GM12878 (cell line): Measurements from ENCODE around the gene NASP. TPM values are rescaled to one million over a fixed set of nuclear protein-coding genes. Genes with fewer than 3 reads are reported as not detected.

ENCODE experiments used
- ASH2L ChIP-seq: fragments of 300-600, 200-600 bp; sonication (generic); IDR thresholded peaks from 2 replicates; pipeline ENCODE4 v1.6.1; 2017; ENCODE audit warnings: low read depth, mild to moderate bottlenecking, borderline replicate concordance
- BCL11A ChIP-seq: IDR thresholded peaks from 2 replicates; pipeline ENCODE4 v1.6.1; 2011; ENCODE audit warnings: low read depth, low read length
- BMI1 ChIP-seq: fragments of 450-650 bp; IDR thresholded peaks from 2 replicates; pipeline ENCODE4 v1.6.1; 2016; ENCODE audit warnings: mild to moderate bottlenecking, moderate library complexity, borderline replicate concordance
- EED ChIP-seq: sonication (generic); IDR thresholded peaks from 2 replicates; pipeline ENCODE4 v1.6.1; 2016; ENCODE audit warnings: antibody characterized with exemption, low read depth
- EGR1 ChIP-seq, 2 experiments: IDR thresholded peaks; 1 replicate in 1 of 2; 2 replicates in 1 of 2; pipeline ENCODE4 v1.6.1; 2011 to 2012; ENCODE audit warnings: low read depth in 2 of 2, low read length in 2 of 2, borderline replicate concordance in 1 of 2, mild to moderate bottlenecking in 1 of 2, moderate library complexity in 1 of 2
- EP300 ChIP-seq, 2 experiments: fragments of 150-350 bp in 1 of 2; IDR thresholded peaks; 2 replicates each; pipeline ENCODE4 v1.6.1; 2011 to 2012; ENCODE audit warnings: low read depth in 2 of 2, low read length in 2 of 2, borderline replicate concordance in 1 of 2, improper control_type of control experiment in 1 of 2, inconsistent platforms in 1 of 2; ENCODE audit not compliant: control insufficient read depth in 1 of 2
- GATAD2B ChIP-seq: fragments of 450-650 bp; conservative IDR thresholded peaks from 2 replicates; pipeline ENCODE4 v1.6.1; 2017; ENCODE audit warnings: low read depth, mild to moderate bottlenecking, moderate library complexity
- HDAC2 ChIP-seq: fragments of 200-600 bp; sonication (generic); IDR thresholded peaks from 2 replicates; pipeline ENCODE4 v1.6.1; 2017
- IRF4 ChIP-seq: IDR thresholded peaks from 2 replicates; pipeline ENCODE4 v1.6.1; 2011; ENCODE audit warnings: low read depth, low read length
- RBBP5 ChIP-seq: fragments of 200-600 bp; sonication (generic); conservative IDR thresholded peaks from 2 replicates; pipeline ENCODE4 v1.6.1; 2016
- RUNX3 ChIP-seq: IDR thresholded peaks from 2 replicates; pipeline ENCODE4 v1.6.1; 2012; ENCODE audit warnings: low read length, inconsistent platforms
- SMARCA5 ChIP-seq: fragments of 450-650 bp; IDR thresholded peaks from 2 replicates; pipeline ENCODE4 v1.6.1; 2017; ENCODE audit warnings: mild to moderate bottlenecking
- SP1 ChIP-seq: IDR thresholded peaks from one replicate; pipeline ENCODE4 v1.6.1; 2011; ENCODE audit warnings: low read depth, low read length
- SREBF1 ChIP-seq: IDR thresholded peaks from 2 replicates; pipeline ENCODE4 v1.6.1; 2012; ENCODE audit warnings: mild to moderate bottlenecking, low read length
- TCF12 ChIP-seq: IDR thresholded peaks from 2 replicates; pipeline ENCODE4 v1.6.1; 2011; ENCODE audit warnings: low read depth, mild to moderate bottlenecking, low read length
- polyA plus RNA-seq, 11 experiments: library from polyadenylated mRNA; depleted of rRNA in 4 of 11; unstranded in 6 of 11; stranded (reverse) in 5 of 11; fragments of >200 nt; fragmentation: Nextera tagmentation in 4 of 11; fragmentation: Illumina TruSeq in 1 of 11; extraction: Ambion mirVana in 4 of 11; extraction: Trizol in 1 of 11; gene quantifications; 1 replicate in 1 of 11; 2 replicates in 10 of 11; pipeline versions ENCODE4 v1.2.1 to v1.2.3, GENCODE V29; 2011 to 2016; ENCODE audit warnings: inconsistent platforms in 2 of 11, missing spikeins in 2 of 11, low read depth in 1 of 11
- total RNA-seq, 4 experiments: library from RNA; depleted of rRNA in 3 of 4; stranded (reverse); fragments of >200 nt in 3 of 4; fragmentation: Illumina TruSeq in 1 of 4; extraction: Trizol in 1 of 4; gene quantifications; 2 replicates each; pipeline versions ENCODE4 v1.2.1 to v1.2.3, GENCODE V29; 2013 to 2021
- TF ChIP-seq, protein P1 (sequence below): IDR thresholded peaks from 2 replicates; pipeline ENCODE4 v1.6.1; 2012; ENCODE audit warnings: low read length, inconsistent platforms
- TF ChIP-seq, protein P2 (sequence below): fragments of 450-650 bp; IDR thresholded peaks from 2 replicates; pipeline ENCODE4 v1.6.1; 2016; ENCODE audit warnings: mild to moderate bottlenecking
- TF ChIP-seq, protein P3 (sequence below): IDR thresholded peaks from 2 replicates; pipeline ENCODE4 v1.6.1; 2012; ENCODE audit warnings: low read depth, low read length, improper control_type of control experiment
- TF ChIP-seq, protein P4 (sequence below): fragments of 450-650 bp; IDR thresholded peaks from 2 replicates; pipeline ENCODE4 v1.6.1; 2017; ENCODE audit warnings: low read depth, mild to moderate bottlenecking, moderate library complexity
- TF ChIP-seq, protein P5 (sequence below): IDR thresholded peaks from 2 replicates; pipeline ENCODE4 v1.6.1; 2012; ENCODE audit warnings: improper control_type of control experiment, low read depth, low read length; ENCODE audit not compliant: insufficient replicate concordance

Gene NASP
- total and polyA plus RNA-seq, 10 of the 15 experiments (the other 5 are each of a cell fraction or from before 2014, with no cell fraction given): 111 to 321 (median 205) TPM

DNA sequence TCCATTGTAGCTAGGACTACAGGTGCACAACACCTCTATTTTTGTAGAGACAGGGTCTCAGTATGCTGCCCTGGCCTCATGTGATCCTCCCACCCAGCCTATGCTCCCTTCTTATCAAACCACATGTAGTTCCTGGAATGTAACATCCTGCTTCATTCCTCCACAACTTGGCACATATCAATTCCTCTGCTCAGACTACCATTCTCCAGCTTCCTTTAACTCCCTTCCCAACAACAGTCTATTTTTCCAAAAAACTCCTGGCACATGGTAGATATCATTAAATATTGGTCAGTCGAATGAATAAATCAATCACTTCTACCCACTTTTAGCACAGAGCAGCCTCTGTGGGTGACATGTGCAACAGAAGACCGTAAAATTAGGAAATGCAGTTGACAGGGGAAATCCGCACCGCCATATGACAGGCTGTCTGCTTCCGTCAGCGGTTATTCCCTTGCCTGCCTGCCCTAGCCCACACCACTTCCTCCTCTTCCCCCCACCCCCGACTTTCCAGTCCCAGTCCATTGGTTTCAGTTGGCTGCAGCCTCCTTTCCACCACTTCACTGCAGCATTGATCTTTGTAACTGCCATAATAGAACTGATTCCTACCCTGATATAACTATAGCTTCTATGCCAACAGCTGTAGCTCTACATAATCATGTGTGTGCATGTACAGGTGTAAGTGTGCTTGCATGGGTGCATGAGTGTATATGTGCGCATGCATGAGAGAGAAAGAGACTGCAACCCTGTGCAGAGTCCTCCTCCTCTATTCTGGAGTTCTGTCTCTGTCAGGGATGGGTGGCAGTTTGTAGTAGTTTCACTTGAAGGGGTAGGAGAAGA, 40.0 kb upstream of the NASP start (continued):
- TF ChIP-seq, protein P1, sequence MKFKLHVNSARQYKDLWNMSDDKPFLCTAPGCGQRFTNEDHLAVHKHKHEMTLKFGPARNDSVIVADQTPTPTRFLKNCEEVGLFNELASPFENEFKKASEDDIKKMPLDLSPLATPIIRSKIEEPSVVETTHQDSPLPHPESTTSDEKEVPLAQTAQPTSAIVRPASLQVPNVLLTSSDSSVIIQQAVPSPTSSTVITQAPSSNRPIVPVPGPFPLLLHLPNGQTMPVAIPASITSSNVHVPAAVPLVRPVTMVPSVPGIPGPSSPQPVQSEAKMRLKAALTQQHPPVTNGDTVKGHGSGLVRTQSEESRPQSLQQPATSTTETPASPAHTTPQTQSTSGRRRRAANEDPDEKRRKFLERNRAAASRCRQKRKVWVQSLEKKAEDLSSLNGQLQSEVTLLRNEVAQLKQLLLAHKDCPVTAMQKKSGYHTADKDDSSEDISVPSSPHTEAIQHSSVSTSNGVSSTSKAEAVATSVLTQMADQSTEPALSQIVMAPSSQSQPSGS: peak; percentile 46; the same call in 1 of the 2 replicates
- TF ChIP-seq RBBP5 (no peak), SREBF1 (no peak), RUNX3 (peak; percentile 97), BCL11A (peak; percentile 87), EED (peak; percentile 100), SMARCA5 (peak; percentile 53), ASH2L (no peak), TCF12 (peak; percentile 79; the same call in 1 of the 2 replicates), GATAD2B (peak; percentile 68), BMI1 (peak; percentile 76), SP1 (peak; percentile 49), EGR1 (IDR thresholded peaks at IDR 0.05; ENCODE audit: borderline replicate concordance in 1 of 2, low read depth in 2 of 2, low read length in 2 of 2) (peak in 1 of 2 experiments; percentile 90; a peak in 2 of 3 replicates), EP300 (IDR thresholded peaks at IDR 0.05; ENCODE audit: borderline replicate concordance in 1 of 2, control insufficient read depth in 1 of 2, low read depth in 2 of 2, low read length in 2 of 2) (peak; percentile 84 to 93), HDAC2 (no peak), IRF4 (peak; percentile 82)
- TF ChIP-seq, protein P2, sequence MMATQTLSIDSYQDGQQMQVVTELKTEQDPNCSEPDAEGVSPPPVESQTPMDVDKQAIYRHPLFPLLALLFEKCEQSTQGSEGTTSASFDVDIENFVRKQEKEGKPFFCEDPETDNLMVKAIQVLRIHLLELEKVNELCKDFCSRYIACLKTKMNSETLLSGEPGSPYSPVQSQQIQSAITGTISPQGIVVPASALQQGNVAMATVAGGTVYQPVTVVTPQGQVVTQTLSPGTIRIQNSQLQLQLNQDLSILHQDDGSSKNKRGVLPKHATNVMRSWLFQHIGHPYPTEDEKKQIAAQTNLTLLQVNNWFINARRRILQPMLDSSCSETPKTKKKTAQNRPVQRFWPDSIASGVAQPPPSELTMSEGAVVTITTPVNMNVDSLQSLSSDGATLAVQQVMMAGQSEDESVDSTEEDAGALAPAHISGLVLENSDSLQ: peak; percentile 84
- TF ChIP-seq, protein P3, sequence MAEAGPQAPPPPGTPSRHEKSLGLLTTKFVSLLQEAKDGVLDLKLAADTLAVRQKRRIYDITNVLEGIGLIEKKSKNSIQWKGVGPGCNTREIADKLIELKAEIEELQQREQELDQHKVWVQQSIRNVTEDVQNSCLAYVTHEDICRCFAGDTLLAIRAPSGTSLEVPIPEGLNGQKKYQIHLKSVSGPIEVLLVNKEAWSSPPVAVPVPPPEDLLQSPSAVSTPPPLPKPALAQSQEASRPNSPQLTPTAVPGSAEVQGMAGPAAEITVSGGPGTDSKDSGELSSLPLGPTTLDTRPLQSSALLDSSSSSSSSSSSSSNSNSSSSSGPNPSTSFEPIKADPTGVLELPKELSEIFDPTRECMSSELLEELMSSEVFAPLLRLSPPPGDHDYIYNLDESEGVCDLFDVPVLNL: no peak
- TF ChIP-seq, protein P4, sequence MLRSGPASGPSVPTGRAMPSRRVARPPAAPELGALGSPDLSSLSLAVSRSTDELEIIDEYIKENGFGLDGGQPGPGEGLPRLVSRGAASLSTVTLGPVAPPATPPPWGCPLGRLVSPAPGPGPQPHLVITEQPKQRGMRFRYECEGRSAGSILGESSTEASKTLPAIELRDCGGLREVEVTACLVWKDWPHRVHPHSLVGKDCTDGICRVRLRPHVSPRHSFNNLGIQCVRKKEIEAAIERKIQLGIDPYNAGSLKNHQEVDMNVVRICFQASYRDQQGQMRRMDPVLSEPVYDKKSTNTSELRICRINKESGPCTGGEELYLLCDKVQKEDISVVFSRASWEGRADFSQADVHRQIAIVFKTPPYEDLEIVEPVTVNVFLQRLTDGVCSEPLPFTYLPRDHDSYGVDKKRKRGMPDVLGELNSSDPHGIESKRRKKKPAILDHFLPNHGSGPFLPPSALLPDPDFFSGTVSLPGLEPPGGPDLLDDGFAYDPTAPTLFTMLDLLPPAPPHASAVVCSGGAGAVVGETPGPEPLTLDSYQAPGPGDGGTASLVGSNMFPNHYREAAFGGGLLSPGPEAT: peak; percentile 98
- TF ChIP-seq, protein P5, sequence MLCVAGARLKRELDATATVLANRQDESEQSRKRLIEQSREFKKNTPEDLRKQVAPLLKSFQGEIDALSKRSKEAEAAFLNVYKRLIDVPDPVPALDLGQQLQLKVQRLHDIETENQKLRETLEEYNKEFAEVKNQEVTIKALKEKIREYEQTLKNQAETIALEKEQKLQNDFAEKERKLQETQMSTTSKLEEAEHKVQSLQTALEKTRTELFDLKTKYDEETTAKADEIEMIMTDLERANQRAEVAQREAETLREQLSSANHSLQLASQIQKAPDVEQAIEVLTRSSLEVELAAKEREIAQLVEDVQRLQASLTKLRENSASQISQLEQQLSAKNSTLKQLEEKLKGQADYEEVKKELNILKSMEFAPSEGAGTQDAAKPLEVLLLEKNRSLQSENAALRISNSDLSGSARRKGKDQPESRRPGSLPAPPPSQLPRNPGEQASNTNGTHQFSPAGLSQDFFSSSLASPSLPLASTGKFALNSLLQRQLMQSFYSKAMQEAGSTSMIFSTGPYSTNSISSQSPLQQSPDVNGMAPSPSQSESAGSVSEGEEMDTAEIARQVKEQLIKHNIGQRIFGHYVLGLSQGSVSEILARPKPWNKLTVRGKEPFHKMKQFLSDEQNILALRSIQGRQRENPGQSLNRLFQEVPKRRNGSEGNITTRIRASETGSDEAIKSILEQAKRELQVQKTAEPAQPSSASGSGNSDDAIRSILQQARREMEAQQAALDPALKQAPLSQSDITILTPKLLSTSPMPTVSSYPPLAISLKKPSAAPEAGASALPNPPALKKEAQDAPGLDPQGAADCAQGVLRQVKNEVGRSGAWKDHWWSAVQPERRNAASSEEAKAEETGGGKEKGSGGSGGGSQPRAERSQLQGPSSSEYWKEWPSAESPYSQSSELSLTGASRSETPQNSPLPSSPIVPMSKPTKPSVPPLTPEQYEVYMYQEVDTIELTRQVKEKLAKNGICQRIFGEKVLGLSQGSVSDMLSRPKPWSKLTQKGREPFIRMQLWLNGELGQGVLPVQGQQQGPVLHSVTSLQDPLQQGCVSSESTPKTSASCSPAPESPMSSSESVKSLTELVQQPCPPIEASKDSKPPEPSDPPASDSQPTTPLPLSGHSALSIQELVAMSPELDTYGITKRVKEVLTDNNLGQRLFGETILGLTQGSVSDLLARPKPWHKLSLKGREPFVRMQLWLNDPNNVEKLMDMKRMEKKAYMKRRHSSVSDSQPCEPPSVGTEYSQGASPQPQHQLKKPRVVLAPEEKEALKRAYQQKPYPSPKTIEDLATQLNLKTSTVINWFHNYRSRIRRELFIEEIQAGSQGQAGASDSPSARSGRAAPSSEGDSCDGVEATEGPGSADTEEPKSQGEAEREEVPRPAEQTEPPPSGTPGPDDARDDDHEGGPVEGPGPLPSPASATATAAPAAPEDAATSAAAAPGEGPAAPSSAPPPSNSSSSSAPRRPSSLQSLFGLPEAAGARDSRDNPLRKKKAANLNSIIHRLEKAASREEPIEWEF: peak; percentile 65
